Measurements from ENCODE around the gene C6orf136. TPM values are rescaled to one million over a fixed set of nuclear protein-coding genes. Genes with fewer than 3 reads are reported as not detected.

The C6orf136 gene
- total RNA-seq, 2 experiments from 2014 or later: 35.8 to 37.1 TPM

DNA sequence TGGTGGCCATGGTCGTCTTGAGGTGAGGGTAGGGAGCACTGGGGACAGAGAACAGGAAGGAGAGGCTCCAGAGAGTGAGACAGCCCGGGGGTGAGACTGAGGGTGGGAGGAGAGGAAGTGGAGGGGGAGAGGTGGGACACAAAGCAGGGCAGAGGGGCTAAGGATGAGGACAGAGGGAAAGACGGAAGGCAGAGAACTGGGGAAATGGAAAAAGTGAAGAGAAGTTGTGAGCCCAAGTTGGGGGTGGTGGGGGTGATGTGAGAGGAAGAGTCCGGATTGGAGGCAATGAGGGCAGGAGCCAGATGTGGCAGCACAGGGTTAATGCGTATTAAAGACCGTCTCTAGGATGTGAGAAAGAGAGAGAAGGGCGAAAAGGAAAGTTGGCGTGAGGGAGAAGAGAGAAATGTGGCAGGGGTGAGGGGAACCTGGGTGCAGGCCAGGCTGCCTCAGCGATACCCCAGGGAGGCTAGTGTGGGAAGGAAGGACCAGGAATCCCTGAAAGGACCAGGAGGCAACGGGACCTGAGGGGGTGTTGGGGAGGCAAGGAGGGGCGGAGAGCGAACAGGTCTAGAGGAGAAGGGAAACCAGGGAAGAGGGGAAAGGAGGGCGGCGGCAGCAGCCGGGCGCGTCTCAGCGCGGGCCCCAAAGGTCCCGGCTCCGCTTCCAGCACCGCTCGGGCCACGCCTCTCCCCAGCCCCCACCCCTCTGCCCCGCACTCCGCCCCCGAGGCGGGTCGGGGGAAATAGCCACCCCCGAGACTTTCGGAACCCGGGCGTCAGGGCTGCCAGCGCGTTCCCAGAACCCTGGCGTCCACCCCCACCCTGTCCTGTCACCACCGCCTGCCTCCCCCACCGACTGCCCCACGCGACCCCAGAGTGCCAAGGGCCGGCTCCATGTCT is 39.3 kb downstream of the C6orf136 start, which contains the start of gene PPP1R18:
Gene PPP1R18, minus strand, starts transcription at position 637 of the 899 bp plus-strand sequence. Its CDS starts 627 bp downstream, at position 10.
- no peaks in the 10 kb centered on the region for H3K9me3 Mint-ChIP-seq
- peaks cover 35% of the 10 kb centered on the region for H3K4me1 Mint-ChIP-seq
- no peaks in the 10 kb centered on the region for H3K27me3 Mint-ChIP-seq
- peaks cover 55% of the 10 kb centered on the region for H3K36me3 Mint-ChIP-seq
- H3K4me3 Mint-ChIP-seq: peak within 1 kb of the TSS; percentile 95
- H3K27ac Mint-ChIP-seq: peak within 1 kb of the TSS; percentile 93
- DNase-seq: peak; percentile 86

DNA sequence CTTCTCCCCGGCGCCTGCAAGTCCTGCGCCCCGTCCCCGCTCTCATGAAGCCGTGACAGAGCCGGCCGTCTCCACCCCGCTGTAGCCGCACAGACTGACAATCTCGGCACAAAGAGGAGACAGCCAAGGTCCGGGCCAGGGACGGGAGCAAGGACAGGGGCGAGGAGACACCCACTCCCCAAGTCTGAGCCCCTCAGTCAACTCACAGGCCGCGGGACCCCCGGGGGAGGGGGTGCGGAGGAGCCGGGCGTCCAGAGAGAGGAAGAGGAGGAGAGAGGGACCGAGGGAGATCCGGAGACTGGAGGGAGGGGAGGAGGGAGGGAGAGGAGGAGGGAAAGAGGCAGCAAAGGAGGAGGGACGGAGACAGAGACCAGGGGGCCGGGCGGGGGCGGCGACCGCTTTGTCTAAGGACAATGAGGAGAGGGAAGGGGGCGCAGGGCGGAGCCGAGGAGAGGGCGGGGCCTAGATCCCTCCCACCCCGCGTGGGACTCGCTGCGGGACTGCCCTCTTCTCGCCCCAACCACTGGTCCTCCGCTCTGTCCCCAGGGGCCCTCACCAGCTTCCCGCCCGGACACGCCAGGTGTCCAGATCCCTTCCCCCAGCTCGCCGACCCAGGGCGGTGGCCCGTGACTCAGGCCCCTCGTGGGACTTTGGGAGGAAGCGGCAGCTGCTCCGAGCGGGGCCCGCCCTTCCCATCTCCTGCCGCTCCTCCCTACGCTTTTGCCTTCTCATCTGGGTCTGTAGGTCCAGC is 40.1 kb downstream of the C6orf136 start:
- no peaks in the 10 kb centered on the region for H3K9me3 Mint-ChIP-seq
- H3K27ac Mint-ChIP-seq: peak overlapping the region; percentile 93
- peaks cover 35% of the 10 kb centered on the region for H3K4me1 Mint-ChIP-seq
- no peaks in the 10 kb centered on the region for H3K27me3 Mint-ChIP-seq
- peak; percentile 83 for DNase-seq
- H3K36me3 Mint-ChIP-seq: peaks cover 47% of the 10 kb centered on the region
- peak overlapping the region; percentile 95 for H3K4me3 Mint-ChIP-seq

DNA sequence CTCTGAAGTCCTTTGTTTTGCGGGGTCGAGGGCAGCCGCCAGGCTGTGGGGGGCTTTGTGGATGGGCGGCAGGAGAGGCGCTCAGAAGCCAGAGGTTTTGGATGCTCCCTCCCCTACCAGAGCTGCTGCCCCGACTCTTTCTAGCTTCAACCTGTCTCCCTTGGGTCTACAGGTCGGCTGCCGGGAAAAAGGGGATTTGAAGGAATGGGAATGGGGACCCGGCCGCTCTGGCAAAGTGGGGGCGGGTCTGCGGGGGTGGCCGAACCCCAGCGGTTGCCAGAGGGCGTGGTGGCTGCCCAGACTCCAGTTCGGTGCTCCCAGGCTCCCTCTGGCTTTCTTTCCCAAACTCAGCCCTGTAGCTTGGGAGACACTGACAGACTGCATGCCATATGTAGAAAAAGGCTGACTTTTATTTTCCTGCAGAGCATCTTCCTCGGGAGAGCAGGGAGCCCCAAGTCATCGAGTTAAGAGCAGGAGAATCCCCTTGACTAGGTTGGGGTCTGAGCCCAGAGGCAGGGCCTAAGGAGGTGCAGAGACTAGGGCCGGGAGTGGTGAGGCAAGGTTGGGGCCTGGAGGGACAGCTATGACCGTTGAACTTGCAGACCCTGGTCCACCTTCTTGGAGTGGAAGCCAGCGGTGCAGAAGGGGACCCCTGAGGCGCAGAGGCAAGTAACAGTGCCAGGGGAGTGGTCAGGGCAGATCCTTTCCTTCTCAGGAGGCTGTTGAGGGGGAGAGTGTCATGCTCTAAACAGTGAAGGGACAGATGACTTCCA is 40.9 kb downstream of the C6orf136 start:
- Mint-ChIP-seq H3K27ac (peak overlapping the region; percentile 93), H3K27me3 (no peaks in the 10 kb centered on the region), H3K9me3 (no peaks in the 10 kb centered on the region), H3K4me3 (peak overlapping the region; percentile 95), H3K4me1 (peaks cover 34% of the 10 kb centered on the region), H3K36me3 (peaks cover 40% of the 10 kb centered on the region)
- DNase-seq: no peak

DNA sequence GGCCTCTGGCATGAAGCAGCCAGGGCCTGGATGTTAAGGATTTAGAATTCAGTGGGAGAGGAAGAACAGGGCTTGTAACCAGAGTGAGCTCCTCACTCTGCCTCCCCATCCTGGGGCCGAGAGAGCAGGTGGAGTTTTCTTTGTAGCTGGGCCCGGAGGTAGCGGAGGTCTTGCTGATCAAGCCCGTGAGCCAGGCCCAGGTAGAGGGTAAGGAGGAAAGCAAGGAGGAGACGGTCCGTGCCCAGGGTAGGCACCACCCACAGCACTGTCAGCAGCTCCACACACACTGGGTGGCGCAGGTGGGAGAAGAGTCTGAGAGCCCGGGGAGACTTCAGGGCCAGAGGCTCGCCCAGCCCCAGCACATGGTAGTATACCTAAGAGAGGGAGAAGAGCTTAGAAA is 41.6 kb downstream of the C6orf136 start:
- H3K36me3 Mint-ChIP-seq: peaks cover 33% of the 10 kb centered on the region
- H3K9me3 Mint-ChIP-seq: no peaks in the 10 kb centered on the region
- H3K4me3 Mint-ChIP-seq: peak overlapping the region; percentile 95
- no peaks in the 10 kb centered on the region for H3K27me3 Mint-ChIP-seq
- peak overlapping the region; percentile 22 for H3K27ac Mint-ChIP-seq
- peaks cover 34% of the 10 kb centered on the region for H3K4me1 Mint-ChIP-seq
- DNase-seq: no peak

DNA sequence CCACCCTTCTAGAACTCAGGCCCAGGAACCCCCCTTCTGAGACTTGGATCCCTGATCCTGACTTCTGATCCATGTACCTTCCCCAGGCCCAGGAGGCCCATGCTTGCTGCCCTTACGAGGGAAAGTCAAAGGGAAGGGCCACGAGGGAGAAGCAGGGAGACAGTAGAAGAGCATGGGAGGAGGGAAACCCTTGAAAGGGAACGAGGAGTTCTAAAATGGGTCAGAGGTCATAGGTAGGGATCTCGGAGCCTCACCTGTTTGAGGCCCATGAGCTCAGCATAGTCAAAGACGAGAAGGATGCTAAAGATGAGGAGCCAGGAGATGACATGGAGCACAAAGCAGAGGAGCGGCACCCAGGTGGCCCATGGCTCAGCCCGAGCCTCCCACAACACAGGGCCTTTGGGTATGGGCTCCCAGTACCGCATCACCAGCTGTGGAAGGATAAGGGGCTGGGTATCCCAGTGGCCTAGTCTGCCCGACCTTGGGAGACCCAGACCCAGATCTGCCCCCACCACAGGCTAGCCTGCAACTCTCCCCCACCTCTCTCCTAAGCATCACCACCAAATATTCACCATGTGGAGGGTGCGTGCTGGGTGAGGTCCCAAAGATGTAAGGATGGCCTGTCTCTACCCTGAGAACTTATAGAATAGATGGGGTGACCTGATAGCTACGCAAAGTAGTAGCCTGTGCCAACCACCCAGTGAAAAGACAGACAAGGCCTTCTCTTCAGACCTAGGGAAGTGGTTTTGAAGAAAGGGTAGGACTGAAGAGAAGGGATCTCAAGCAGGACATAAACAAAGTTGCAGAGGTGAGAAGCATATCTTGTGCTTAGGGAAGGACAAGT is 42.3 kb downstream of the C6orf136 start:
- Mint-ChIP-seq H3K4me3 (peak overlapping the region; percentile 97), H3K27ac (peak overlapping the region; percentile 87), H3K4me1 (peaks cover 34% of the 10 kb centered on the region), H3K36me3 (peaks cover 26% of the 10 kb centered on the region), H3K27me3 (no peaks in the 10 kb centered on the region), H3K9me3 (no peaks in the 10 kb centered on the region)
- DNase-seq: no peak

DNA sequence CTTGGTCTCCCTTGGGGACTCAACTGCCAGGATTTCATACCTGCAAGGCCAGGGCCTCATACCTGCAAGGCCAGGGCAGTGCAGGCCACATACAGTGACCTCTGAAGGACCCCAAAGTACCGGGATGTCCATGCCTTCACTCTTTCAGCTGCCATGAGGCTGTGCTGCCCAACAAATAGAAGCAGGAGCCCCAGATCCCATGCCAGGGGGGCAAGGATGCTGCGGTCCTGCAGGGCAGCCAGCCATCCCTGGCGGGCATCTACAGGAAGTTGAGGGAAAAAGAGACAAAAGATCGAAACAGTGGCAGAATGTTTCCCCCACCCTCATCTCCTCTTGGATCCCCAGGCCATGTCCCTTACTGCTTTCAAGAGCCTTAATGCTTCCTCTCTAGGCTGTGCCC is 43.1 kb downstream of the C6orf136 start:
- Mint-ChIP-seq H3K4me1 (peaks cover 34% of the 10 kb centered on the region), H3K27me3 (no peaks in the 10 kb centered on the region), H3K36me3 (peaks cover 21% of the 10 kb centered on the region), H3K9me3 (no peaks in the 10 kb centered on the region), H3K27ac (peak overlapping the region; percentile 87), H3K4me3 (peak overlapping the region; percentile 97)
- no peak for DNase-seq

DNA sequence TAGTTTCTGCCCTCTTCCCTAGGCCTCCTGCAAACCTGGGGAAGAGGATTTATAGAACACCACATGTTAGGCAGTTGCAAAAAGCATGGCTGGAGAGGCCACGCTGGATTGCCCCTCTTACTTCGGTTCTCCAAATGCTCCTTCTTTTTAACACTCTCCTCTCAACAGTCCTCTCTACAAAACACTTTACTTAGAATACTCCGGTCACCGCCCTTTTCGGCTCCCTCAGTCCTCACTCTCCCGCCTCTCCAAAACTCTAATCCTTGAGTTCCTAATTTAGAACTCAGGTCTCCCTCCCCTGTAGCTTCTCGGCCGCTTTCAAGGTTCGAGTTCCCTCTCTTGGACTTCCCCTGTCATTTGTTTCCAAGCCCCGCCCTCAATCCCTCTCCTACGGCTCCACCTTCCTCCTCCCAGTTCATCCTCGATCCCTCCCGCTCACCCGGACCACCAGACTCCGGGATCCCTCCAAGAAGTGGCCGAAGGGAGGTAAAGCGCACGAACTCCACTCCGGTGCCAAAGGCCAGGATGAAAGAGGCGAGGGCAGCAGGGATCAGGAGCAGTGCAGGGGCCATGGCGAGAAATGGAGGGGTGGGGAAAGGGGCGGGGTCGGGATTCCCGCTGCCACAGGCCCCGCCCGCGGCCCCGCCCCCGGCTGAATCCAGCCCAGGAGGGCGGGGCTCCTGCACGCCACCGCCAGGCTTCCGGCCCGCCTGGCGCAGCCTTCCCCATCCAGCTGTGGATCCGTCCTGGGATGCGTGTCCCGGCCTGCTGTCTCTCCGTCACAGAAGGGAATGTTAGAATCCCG is 43.7 kb downstream of the C6orf136 start, which contains the start of gene NRM:
Gene NRM, minus strand, starts transcription at position 582 of the 805 bp plus-strand sequence. Its CDS starts 10 bp downstream, at position 572.
- Mint-ChIP-seq H3K36me3 (peaks cover 14% of the 10 kb centered on the region), H3K4me3 (peak within 1 kb of the TSS; percentile 97), H3K9me3 (no peaks in the 10 kb centered on the region), H3K4me1 (peaks cover 34% of the 10 kb centered on the region), H3K27ac (peak within 1 kb of the TSS; percentile 87), H3K27me3 (no peaks in the 10 kb centered on the region)
- peak; percentile 83 for DNase-seq

DNA sequence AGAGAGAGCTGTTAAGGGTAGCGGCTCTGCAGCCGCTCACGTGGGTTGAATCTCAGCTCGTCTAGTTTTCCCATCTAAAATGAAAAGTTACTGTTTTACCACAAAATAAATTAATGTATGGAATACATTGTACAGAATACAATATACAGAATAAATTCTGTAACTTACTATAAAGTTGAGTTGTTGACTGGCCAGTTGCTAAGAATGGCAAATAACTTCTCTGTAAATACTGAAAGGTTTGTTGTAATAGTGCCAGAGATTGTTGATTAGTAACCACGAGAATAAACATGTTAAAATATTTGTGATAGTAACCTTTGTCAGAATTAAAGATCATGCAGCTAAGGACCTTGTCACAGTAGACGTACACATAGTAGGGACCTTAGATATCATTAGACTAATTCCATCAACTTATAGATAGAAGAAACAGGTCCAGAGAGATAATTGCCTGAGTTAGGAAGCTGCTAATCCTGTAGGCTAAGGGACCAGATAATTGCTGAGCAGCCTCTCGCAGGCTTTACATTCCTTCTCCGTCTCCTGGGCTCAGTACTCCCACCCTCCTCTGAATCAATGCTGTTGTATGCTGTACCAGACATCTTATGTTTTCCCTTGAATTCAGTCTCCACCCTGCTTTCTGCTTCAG is 44.4 kb downstream of the C6orf136 start:
- H3K4me3 Mint-ChIP-seq: peak overlapping the region; percentile 82
- peaks cover 7% of the 10 kb centered on the region for H3K36me3 Mint-ChIP-seq
- DNase-seq: no peak
- H3K4me1 Mint-ChIP-seq: peaks cover 34% of the 10 kb centered on the region
- peak overlapping the region; percentile 17 for H3K27ac Mint-ChIP-seq
- no peaks in the 10 kb centered on the region for H3K9me3 Mint-ChIP-seq
- H3K27me3 Mint-ChIP-seq: no peaks in the 10 kb centered on the region

DNA sequence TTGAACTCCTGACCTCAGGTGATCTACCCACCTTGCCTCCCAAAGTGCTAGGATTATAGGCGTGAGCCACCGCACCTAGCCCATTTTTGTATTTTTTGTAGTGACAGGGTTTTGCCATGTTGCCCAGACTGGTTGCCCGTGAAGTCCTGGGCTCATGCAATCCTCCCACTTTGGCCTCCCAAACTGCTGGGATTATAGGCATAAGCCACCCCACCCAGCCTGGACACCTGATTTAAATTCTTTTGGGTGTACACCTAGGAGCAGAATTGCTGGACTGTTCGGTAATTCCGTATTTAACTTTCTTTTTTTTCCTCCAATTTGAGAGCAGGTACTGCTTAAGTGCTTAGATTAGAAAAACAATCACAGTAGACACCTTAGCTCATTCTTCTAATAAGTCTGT is 49.5 kb downstream of the C6orf136 start:
- Mint-ChIP-seq H3K36me3 (peaks cover 3% of the 10 kb centered on the region), H3K9me3 (no peaks in the 10 kb centered on the region), H3K27ac (no peak overlapping the region), H3K4me1 (peaks cover 9% of the 10 kb centered on the region), H3K27me3 (no peaks in the 10 kb centered on the region), H3K4me3 (no peak overlapping the region)
- DNase-seq: no peak

DNA sequence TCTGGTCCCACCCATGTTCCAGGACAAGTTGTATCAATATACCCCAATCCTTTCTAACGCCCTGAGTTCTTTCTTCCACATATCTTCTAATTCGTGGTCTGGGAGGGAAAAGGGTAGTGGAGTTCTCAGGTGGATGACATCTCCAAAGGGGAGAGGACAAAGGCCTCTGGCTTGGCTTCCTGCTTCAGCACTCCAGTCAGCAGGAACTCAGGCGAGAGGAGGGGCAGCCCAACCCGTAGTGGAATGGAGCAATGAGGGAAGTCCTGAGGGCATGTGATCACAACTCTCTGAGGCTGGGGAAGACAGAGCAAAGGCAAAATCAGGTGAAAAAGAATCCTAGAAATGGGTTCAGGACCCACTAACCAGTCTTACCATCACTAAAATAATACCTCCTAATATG is 53.4 kb downstream of the C6orf136 start:
- Mint-ChIP-seq H3K4me1 (peaks cover 3% of the 10 kb centered on the region), H3K27ac (no peak overlapping the region), H3K9me3 (no peaks in the 10 kb centered on the region), H3K27me3 (no peaks in the 10 kb centered on the region), H3K4me3 (no peak overlapping the region), H3K36me3 (peaks cover 18% of the 10 kb centered on the region)
- DNase-seq: no peak

Data from activated naive CD8-positive, alpha-beta T cell treated with anti-CD3 and anti-CD28 coated beads for 36 hours (primary cell).